GM12801 (cell line): Measurements from ENCODE around the gene VGF.

Experiments used
- TF ChIP-seq, protein P1 (sequence below): IDR thresholded peaks from one replicate; pipeline ENCODE4 v1.5.1; 2011; ENCODE audit warnings: control low read depth; ENCODE audit not compliant: insufficient read length; ENCODE audit errors: extremely low read depth

VGF gene

DNA sequence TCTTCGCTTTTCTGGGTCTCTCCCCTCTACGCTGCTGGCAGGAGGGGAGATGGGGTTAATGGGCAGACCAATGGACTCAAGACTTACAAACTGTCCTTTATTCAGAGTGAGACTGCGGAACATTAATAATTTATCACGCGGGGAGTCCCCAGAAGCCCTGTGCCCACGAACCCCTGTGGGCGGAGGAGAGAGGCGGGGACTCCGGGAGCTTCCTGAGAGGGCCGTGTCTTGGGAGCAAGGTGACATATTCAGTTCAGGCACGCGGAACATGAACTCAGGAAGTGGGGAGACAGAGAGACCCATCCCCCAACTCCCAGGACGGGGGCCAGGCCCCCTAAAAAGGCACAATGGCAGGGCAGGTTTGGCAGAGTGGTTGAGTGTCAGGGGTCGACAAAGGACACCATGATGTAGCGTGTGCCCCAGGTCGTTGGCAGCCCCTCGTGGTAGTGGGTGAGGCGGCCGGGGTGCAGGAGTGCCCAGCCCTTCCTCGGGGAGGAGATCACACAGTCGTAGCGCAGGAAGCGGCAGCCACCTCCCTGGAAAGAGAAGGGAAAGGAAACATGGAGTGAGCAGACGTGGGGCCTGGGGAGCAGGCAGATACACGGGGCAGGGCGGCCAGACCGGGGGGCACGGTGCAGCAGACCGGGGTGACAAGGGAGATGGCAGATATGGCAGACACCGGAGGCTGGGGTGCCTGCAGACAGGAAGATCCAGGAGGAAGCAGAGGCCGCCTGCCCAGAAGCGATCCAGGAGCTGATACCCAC lies 40.7 kb upstream of the VGF start:
- TF ChIP-seq, protein P1, sequence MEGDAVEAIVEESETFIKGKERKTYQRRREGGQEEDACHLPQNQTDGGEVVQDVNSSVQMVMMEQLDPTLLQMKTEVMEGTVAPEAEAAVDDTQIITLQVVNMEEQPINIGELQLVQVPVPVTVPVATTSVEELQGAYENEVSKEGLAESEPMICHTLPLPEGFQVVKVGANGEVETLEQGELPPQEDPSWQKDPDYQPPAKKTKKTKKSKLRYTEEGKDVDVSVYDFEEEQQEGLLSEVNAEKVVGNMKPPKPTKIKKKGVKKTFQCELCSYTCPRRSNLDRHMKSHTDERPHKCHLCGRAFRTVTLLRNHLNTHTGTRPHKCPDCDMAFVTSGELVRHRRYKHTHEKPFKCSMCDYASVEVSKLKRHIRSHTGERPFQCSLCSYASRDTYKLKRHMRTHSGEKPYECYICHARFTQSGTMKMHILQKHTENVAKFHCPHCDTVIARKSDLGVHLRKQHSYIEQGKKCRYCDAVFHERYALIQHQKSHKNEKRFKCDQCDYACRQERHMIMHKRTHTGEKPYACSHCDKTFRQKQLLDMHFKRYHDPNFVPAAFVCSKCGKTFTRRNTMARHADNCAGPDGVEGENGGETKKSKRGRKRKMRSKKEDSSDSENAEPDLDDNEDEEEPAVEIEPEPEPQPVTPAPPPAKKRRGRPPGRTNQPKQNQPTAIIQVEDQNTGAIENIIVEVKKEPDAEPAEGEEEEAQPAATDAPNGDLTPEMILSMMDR = no peak

DNA sequence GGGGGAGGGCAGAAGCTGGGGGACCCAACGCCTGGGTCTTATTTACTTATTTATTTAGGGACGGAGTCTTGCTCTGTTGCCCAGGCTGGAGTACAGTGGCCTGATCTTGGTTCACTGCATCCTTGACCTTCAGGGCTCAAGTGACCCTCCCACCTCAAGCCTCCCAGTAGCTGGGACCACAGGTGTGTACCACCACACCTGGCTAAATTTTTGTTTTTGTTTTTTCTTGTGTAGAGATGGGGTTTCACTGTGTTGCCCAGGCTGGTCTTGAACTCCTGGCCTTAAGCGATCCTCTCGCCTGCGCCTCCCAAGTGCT lies 37.2 kb upstream of the VGF start:
- TF ChIP-seq, protein P1 = no peak

DNA sequence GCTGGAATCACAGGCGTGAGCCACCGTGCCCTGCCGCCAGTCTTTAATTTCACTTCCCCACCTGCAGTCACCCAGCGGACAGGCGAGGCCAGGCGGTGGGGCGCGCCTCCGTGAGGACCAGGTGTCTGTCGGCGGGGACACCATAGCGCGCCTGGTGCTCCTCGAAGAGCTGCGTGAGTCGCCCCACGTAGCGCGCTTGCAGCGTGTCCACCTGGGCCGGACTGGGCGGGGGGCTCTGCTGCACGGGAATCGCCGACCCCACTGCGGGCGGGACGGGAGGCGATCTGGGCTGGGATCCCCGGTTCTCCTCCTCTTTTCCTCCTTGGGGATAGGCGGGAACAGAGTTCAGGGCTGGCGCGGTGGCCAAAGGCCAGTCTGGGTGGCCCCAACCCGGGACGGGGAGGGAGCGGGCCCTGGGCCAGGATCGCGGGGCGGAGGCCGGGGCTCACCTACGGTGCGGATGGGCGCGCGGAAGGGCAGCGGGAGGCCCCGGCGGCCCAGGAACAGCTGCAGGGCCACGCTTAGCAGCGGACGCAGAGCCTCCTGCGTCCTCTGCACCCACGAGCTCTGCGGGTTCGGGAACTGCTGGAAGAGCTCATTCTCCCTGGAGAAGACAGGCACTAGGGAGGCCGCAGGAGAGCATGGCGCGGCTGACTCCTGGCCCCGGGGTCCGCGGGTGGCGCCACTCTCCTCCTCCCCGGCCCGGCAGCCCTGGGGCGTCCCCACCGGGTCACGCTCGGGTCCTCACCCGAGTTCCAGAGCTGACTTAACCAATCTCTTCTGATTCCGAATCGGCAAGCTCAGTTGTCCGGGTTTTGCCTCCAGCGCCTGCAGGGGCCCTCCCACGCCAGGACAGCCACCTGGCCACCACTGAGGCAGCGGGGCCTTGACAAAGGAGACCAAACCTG lies 36.6 kb upstream of the VGF start:
- TF ChIP-seq, protein P1 = no peak

DNA sequence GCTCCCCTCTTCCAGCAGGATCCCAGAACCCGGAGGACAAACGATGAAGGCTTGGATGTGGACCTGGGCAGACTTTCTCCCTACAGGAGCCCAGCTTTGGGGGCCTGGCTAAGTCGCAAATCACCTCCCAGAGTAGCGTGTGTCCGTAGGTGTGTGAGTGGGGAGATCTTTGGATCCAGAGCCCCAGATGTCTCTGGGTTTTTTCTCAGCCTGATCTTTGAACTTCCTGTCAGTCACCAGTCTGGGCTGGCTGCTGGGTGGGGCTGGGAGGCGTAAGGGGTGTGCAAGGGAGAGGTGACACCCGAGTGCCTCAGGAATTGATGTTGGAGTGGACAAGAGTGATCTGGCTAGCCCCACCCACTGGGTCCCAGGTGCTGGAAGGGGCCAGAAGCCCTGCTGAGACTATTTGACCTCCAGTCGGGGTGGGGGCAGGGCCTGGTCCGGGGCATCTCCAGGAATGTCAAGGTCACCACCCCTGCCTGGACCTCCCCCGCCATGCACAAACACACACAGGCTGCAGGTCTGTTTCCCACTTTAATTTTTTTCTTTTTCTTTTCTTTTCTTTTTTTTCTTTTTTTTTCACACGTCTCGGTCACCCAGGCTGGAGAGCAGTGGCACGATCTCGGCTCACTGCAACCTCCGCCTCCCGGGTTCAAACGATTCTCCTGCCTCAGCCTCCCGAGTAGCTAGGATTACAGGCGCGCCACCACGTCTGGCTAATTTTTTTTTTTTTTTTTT lies 35.7 kb upstream of the VGF start, which contains the start of gene MOGAT3:
Gene MOGAT3, minus strand, starts transcription at position 175 of the 738 bp plus-strand sequence. CDS start 182 bp downstream, outside the sequence.
- TF ChIP-seq, protein P1 = no peak

DNA sequence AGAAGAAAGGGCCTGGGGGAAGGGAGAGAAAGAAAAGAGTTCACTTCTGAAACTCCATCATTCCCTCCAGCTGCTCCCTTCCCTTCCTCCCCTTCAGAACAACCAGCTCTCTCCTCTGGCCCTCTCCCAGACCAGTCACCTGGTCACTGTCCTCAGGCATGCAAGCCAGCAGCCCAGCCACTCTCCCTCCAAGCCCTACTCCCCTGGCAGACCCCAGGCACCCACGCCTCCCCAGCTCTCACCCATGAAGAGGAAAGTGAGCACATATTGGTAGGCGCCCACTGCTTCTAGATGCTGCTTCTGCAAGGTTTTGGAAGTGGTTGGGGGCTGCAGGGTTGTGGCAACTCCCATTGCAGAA lies 35.1 kb upstream of the VGF start:
- TF ChIP-seq, protein P1 = no peak

DNA sequence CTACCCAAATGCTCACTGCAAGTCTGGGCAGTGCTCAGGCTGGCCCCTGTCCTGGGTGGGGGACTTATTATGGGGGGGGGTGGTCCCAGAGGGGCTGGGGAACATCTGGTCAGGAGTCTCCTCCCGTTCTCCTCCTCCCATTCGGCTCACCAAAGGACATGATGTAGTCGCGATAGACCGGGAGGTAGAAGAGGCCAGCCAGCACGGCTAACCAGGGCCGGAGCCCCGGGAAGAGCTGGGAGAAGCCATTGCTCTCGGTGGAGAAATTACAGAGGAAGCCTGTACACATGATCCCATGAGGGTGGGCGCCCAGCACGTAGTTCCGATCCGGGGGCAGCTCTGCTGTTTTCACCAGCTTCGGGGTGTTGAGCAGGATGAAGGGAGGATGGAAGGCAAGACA lies 33.1 kb upstream of the VGF start:
- TF ChIP-seq, protein P1 = no peak

DNA sequence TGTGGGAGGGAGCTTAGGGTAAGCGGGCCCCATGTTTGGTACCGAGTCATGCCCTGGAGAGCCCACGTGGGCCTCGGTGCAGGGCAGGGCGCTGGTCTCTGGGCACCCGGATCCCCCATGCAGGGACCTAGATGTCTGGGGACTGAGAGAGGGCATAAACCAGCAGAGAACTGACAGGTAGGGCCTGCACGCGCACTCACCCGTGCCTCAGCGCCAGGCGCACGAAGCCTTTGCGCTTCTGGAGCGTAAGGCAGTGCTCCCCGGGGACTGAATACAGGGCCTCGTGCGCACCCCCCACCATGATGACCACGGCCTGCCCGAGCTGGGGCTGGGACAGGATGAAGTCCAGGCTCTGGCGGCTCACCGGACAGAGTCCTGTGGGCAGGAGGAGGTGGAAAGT lies 32.6 kb upstream of the VGF start:
- TF ChIP-seq, protein P1 = no peak
